ENCODE results near the gene CACFD1.

- TF ChIP-seq MAFF (IDR thresholded peaks at IDR 0.05; ENCODE audit: low read depth, low read length) (no peak), SKI (IDR thresholded peaks at IDR 0.05; ENCODE audit: partially characterized antibody) (no peak), ZSCAN31 (CRISPR knock-in tag; IDR thresholded peaks at IDR 0.05; ENCODE audit: low read depth) (no peak), ZNF644 (CRISPR knock-in tag; IDR thresholded peaks at IDR 0.05; ENCODE audit: low read depth) (no peak), ZNF24 (IDR thresholded peaks at IDR 0.05) (no peak), POLR2AphosphoS5 (IDR thresholded peaks at IDR 0.05; ENCODE audit: low read depth, low read length) (no peak), MEIS2 (CRISPR knock-in tag; IDR thresholded peaks at IDR 0.05) (no peak), POLR2AphosphoS2 (IDR thresholded peaks at IDR 0.05; ENCODE audit: low read depth, low read length) (no peak), HDAC6 (IDR thresholded peaks at IDR 0.05; ENCODE audit: low read depth, low read length) (no peak), MYC (CRISPR knock-in tag; IDR thresholded peaks at IDR 0.05; ENCODE audit: borderline replicate concordance) (no peak), POLR2A (IDR thresholded peaks at IDR 0.05; ENCODE audit: insufficient read depth in 1 of 2, low read depth in 2 of 2, low read length in 2 of 2) (no peak), ZFP36 (IDR thresholded peaks at IDR 0.05; ENCODE audit: borderline replicate concordance, low read depth, low read length, partially characterized antibody) (no peak), PRDM10 (CRISPR knock-in tag; IDR thresholded peaks at IDR 0.05; ENCODE audit: low read depth) (no peak), ELF1 (CRISPR knock-in tag; IDR thresholded peaks at IDR 0.05) (no peak)
Measured at GRCh38 chr9:133487331-133487725, 27.6 kb downstream of the CACFD1 start.

Data from HepG2 (cell line).